ENCODE results near the gene PSMD8. TPM values are rescaled to one million over a fixed set of nuclear protein-coding genes. Genes with fewer than 3 reads are reported as not detected.

PSMD8 gene
- total RNA-seq, 4 donors from 2014 or later, result 28.1 to 171 (median 78.5) TPM

- DNase-seq, result no peak
- intact Hi-C loops (cut with DNase I; ENCODE audit: low total_unique reads) (no loop called here), in situ Hi-C loops (cut with MboI; ENCODE audit: low pct_ligation_motif_present in 1 of 4, low pct_unique_long_range_greater_than_20kb in 1 of 4, low sequenced_read_pairs in 3 of 4) (no loop called here)
- no peaks in the 10 kb centered on the region for H3K36me3 ChIP-seq
- TF ChIP-seq POLR2AphosphoS5 (IDR thresholded peaks at IDR 0.05), result no peak
- no peak for TF ChIP-seq CTCF (IDR thresholded peaks at IDR 0.05)
- TF ChIP-seq EP300 (IDR thresholded peaks at IDR 0.05; ENCODE audit: low read depth), result no peak
- TF ChIP-seq POLR2A (IDR thresholded peaks at IDR 0.05), result no peak
- no peaks in the 10 kb centered on the region for H3K9me3 ChIP-seq
- no peak overlapping the region for H3K4me3 ChIP-seq
- H3K27ac ChIP-seq, result no peak overlapping the region
- H3K4me1 ChIP-seq, result no peaks in the 10 kb centered on the region
- 72 to 76% methylated on average over 4 to 8 of the region's 8 CpGs for WGBS, 2 donors (ENCODE audit: low coverage in 1 of 2)
- H3K27me3 ChIP-seq, result peaks cover 27% of the 10 kb centered on the region
Observed at GRCh38 chr19:38352611-38353010, 21.8 kb upstream of the PSMD8 start.

GRCh38 chr19:38355728-38356725 is 18.3 kb upstream of the PSMD8 start:
- no peak for DNase-seq
- intact Hi-C loops (cut with DNase I; ENCODE audit: low total_unique reads), result no loop called here
- no peak for TF ChIP-seq CTCF (IDR thresholded peaks at IDR 0.05)
- peak; percentile 7 for TF ChIP-seq POLR2A (IDR thresholded peaks at IDR 0.05)
- TF ChIP-seq POLR2AphosphoS5 (IDR thresholded peaks at IDR 0.05), result no peak
- no peak for TF ChIP-seq EP300 (IDR thresholded peaks at IDR 0.05; ENCODE audit: low read depth)
- in situ Hi-C loops (cut with MboI; ENCODE audit: low pct_ligation_motif_present in 1 of 4, low pct_unique_long_range_greater_than_20kb in 1 of 4, low sequenced_read_pairs in 3 of 4), result no loop called here
- H3K36me3 ChIP-seq, result no peaks in the 10 kb centered on the region
- H3K4me3 ChIP-seq, result no peak overlapping the region
- H3K4me1 ChIP-seq, result peaks cover 0 to under 1% (median 0%) of the 10 kb centered on the region in 4 donors
- H3K27me3 ChIP-seq, result peaks cover 62% of the 10 kb centered on the region
- H3K27ac ChIP-seq, result no peak overlapping the region
- H3K9me3 ChIP-seq, result no peaks in the 10 kb centered on the region
- WGBS, 2 donors (ENCODE audit: low coverage in 1 of 2), result 75 to 100% methylated on average over 1 to 16 of the region's 16 CpGs

GRCh38 chr19:38358071-38358470 is 16.3 kb upstream of the PSMD8 start:
- intact Hi-C loops (cut with DNase I; ENCODE audit: low total_unique reads) (no loop called here), in situ Hi-C loops (cut with MboI; ENCODE audit: low pct_ligation_motif_present in 1 of 4, low pct_unique_long_range_greater_than_20kb in 1 of 4, low sequenced_read_pairs in 3 of 4) (no loop called here)
- Histone ChIP-seq H3K36me3 (no peaks in the 10 kb centered on the region), H3K9me3 (no peaks in the 10 kb centered on the region), H3K4me3 (no peak overlapping the region), H3K27ac (no peak overlapping the region), H3K4me1 (peaks cover 5 to 19% (median 17%) of the 10 kb centered on the region in 4 donors), H3K27me3 (peaks cover 63% of the 10 kb centered on the region)
- no peak for TF ChIP-seq EP300 (IDR thresholded peaks at IDR 0.05; ENCODE audit: low read depth)
- WGBS, 2 donors (ENCODE audit: low coverage in 1 of 2), result 32 to 57% methylated on average over 2 to 5 of the region's 5 CpGs
- DNase-seq, result no peak

- Histone ChIP-seq H3K4me3 (no peak overlapping the region), H3K36me3 (no peaks in the 10 kb centered on the region), H3K9me3 (no peaks in the 10 kb centered on the region), H3K27me3 (peaks cover 59% of the 10 kb centered on the region), H3K27ac (no peak overlapping the region), H3K4me1 (peaks cover 5 to 21% (median 18%) of the 10 kb centered on the region in 4 donors)
- no peak for DNase-seq
- intact Hi-C loops (cut with DNase I; ENCODE audit: low total_unique reads), result no loop called here
- TF ChIP-seq POLR2AphosphoS5 (IDR thresholded peaks at IDR 0.05), result no peak
- no peak for TF ChIP-seq CTCF (IDR thresholded peaks at IDR 0.05)
- no peak for TF ChIP-seq POLR2A (IDR thresholded peaks at IDR 0.05)
- TF ChIP-seq EP300 (IDR thresholded peaks at IDR 0.05; ENCODE audit: low read depth), result no peak
- in situ Hi-C loops (cut with MboI; ENCODE audit: low pct_ligation_motif_present in 1 of 4, low pct_unique_long_range_greater_than_20kb in 1 of 4, low sequenced_read_pairs in 3 of 4), result no loop called here
- 50% methylated on average over 15 of the region's 18 CpGs; no CpG with 5 or more reads in 1 of the 2 donors for WGBS, 2 donors (ENCODE audit: low coverage in 1 of 2)
Observed at GRCh38 chr19:38359242-38360021, 14.9 kb upstream of the PSMD8 start.

Data from transverse colon (tissue), 4 donors.